ENCODE measurements around the gene AQP5. TPM values are rescaled to one million over a fixed set of nuclear protein-coding genes. Genes with fewer than 3 reads are reported as not detected.

AQP5 gene
- total and polyA plus RNA-seq, 2 experiments from 2014 or later, result not detected

DNA sequence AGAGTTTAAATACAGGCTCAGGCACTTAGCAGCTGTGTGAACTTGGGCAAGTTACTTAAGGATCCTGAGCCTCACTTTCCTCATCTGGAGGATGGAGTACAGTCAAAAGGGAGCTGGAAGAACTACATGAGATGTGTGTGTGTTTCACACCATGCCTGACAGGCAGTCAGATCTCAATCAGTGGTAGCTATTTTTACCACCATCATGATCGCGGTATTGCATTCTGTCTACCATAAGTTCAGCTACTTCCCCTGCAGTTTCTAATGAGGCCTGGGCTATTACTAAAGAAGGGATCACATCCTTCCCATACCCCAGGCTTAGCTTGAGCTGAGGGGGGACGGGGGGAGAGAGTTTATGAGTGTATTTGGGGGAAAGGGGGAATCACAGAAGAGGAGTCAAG lies 18.1 kb downstream of the AQP5 start:
- H3K36me3 ChIP-seq (ENCODE audit: low read depth), result no peaks in the 10 kb centered on the region

DNA sequence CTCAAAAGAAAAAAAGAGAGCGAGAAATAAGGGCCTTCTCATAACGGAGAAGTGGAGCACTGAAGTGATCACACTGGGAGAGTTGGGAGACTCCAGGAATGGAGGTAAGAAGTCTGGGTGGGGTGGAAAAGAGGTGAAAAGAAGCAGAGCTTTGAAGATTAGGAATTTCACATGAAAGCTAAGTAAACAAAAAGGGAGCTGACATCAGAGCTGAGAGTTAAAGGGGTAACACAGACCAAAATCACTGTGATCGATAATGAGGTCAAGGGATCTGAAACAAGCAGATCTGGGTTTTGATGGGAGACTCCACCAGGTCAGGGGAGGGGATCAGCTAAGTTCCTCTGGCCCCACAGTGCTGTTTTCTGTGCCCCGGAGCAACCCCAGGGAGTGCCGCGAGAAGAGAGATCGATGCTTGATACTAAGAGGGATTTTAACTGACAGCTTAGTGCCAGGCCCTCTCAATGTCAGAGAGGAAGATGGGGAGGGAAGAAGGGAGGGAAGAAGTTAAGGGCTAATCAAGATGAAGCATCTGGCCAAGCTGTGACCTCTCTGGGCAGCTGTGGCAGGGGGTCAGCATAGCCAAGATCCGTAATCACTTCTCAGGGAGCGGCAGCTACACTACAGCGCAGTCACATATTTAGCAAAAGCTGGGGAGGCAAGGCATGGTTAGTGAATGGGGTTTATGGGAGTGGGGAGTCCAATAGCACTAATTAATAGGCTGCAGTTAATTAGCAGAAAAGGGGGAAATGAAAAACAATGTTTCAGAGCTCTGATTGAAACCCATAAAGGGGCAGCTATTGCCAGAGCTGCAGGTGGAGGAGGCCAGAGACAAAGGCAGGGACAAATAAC lies 19.1 kb downstream of the AQP5 start:
- in situ Hi-C loops (cut with MboI), result no loop called here
- Histone ChIP-seq H2AFZ (no peak overlapping the region), H3K4me3 (no peak overlapping the region), H3K9me2 (ENCODE audit: insufficient read depth) (no peaks in the 10 kb centered on the region), H3K4me2 (ENCODE audit: unreplicated experiment) (no peak overlapping the region), H4K20me1 (ENCODE audit: insufficient read depth) (no peaks in the 10 kb centered on the region), H3K9me3 (ENCODE audit: low read depth) (no peaks in the 10 kb centered on the region), H3K36me3 (ENCODE audit: low read depth) (no peaks in the 10 kb centered on the region), H3K4me1 (ENCODE audit: insufficient read depth) (peaks cover 25% of the 10 kb centered on the region), H3K27ac (no peak overlapping the region), H3F3A (ENCODE audit: insufficient read depth) (peaks cover 34% of the 10 kb centered on the region), H3K79me2 (ENCODE audit: insufficient read depth) (no peaks in the 10 kb centered on the region), H3K9ac (no peak overlapping the region), H3K27me3 (replicated peaks; ENCODE audit: insufficient read depth) (no peaks in the 10 kb centered on the region)
- DNase-seq, result no peak
- TF ChIP-seq EZH2phosphoT487 (IDR thresholded peaks at IDR 0.05; ENCODE audit: insufficient read depth, low read depth) (no peak), EZH2 (IDR thresholded peaks at IDR 0.05; ENCODE audit: insufficient read depth, poor library complexity, severe bottlenecking) (no peak)
- 94% methylated on average over 10 of the region's 10 CpGs for WGBS, 2 experiments (ENCODE audit: low coverage in 1 of 2, low lambda C conversion rate in 2 of 2, missing lambda C conversion rate in 2 of 2)

More for the DNA sequence above, 18.1 kb downstream of the AQP5 start:
- Histone ChIP-seq H3K9me3 (ENCODE audit: low read depth) (no peaks in the 10 kb centered on the region), H3K27me3 (replicated peaks; ENCODE audit: insufficient read depth) (no peaks in the 10 kb centered on the region), H4K20me1 (ENCODE audit: insufficient read depth) (no peaks in the 10 kb centered on the region), H3F3A (ENCODE audit: insufficient read depth) (peaks cover 25% of the 10 kb centered on the region), H3K4me2 (ENCODE audit: unreplicated experiment) (no peak overlapping the region), H2AFZ (no peak overlapping the region), H3K4me3 (no peak overlapping the region), H3K9me2 (ENCODE audit: insufficient read depth) (no peaks in the 10 kb centered on the region), H3K27ac (no peak overlapping the region), H3K9ac (no peak overlapping the region), H3K4me1 (ENCODE audit: insufficient read depth) (peaks cover 25% of the 10 kb centered on the region), H3K79me2 (ENCODE audit: insufficient read depth) (no peaks in the 10 kb centered on the region)
- 85 to 98% methylated on average over 3 of the region's 3 CpGs for WGBS, 2 experiments (ENCODE audit: low coverage in 1 of 2, low lambda C conversion rate in 2 of 2, missing lambda C conversion rate in 2 of 2)
- DNase-seq, result no peak
- TF ChIP-seq EZH2phosphoT487 (IDR thresholded peaks at IDR 0.05; ENCODE audit: insufficient read depth, low read depth) (no peak), EZH2 (IDR thresholded peaks at IDR 0.05; ENCODE audit: insufficient read depth, poor library complexity, severe bottlenecking) (no peak)
- in situ Hi-C loops (cut with MboI), result no loop called here

GRCh38 chr12:49982246-49983087 lies 20.8 kb downstream of the AQP5 start:
- H3K4me2 ChIP-seq (ENCODE audit: unreplicated experiment), result no peak overlapping the region
- no peak overlapping the region for H3K4me3 ChIP-seq
- TF ChIP-seq EZH2 (IDR thresholded peaks at IDR 0.05; ENCODE audit: insufficient read depth, poor library complexity, severe bottlenecking) (no peak), EZH2phosphoT487 (IDR thresholded peaks at IDR 0.05; ENCODE audit: insufficient read depth, low read depth) (no peak)
- H3K9me3 ChIP-seq (ENCODE audit: low read depth), result no peaks in the 10 kb centered on the region
- H3K27me3 ChIP-seq (replicated peaks; ENCODE audit: insufficient read depth), result no peaks in the 10 kb centered on the region
- in situ Hi-C loops (cut with MboI), result no loop called here
- no peaks in the 10 kb centered on the region for H3K9me2 ChIP-seq (ENCODE audit: insufficient read depth)
- H3K9ac ChIP-seq, result no peak overlapping the region
- WGBS, 2 experiments (ENCODE audit: low coverage in 1 of 2, low lambda C conversion rate in 2 of 2, missing lambda C conversion rate in 2 of 2), result 88 to 93% methylated on average over 7 of the region's 7 CpGs
- peaks cover 39% of the 10 kb centered on the region for H3F3A ChIP-seq (ENCODE audit: insufficient read depth)
- H3K4me1 ChIP-seq (ENCODE audit: insufficient read depth), result peaks cover 25% of the 10 kb centered on the region
- H2AFZ ChIP-seq, result 0 out of 2 replicates have a peak overlapping the region, but pooled peaks have one; percentile 19
- peak; percentile 63 for DNase-seq
- 0 out of 2 replicates have a peak, but pooled peaks cover under 1% of the 10 kb centered on the region for H3K36me3 ChIP-seq (ENCODE audit: low read depth)
- H3K79me2 ChIP-seq (ENCODE audit: insufficient read depth), result no peaks in the 10 kb centered on the region
- H4K20me1 ChIP-seq (ENCODE audit: insufficient read depth), result no peaks in the 10 kb centered on the region
- no peak overlapping the region; the same call in 1 of the 2 replicates for H3K27ac ChIP-seq

DNA sequence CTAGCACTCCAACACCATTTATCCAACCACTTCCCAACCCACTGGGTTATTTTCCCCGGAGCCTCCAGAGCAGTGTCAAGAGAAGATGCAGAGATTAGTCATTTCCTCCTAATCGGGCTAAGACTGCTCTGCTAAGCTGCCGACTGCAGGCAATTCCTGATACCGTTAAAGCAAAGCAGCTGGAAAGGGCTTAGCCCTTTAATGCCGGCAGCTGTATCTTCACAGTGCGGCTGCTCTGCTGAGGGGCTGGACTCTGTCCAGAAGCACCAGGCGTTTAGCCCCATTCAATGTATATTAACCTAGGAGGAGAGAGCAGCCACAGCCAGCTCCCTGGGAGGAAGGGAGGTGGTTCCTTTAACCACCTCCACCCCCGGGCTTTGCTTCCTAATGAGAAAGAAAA lies 22.2 kb downstream of the AQP5 start:
- H3K4me2 ChIP-seq (ENCODE audit: unreplicated experiment), result peak overlapping the region; percentile 47
- TF ChIP-seq EZH2 (IDR thresholded peaks at IDR 0.05; ENCODE audit: insufficient read depth, poor library complexity, severe bottlenecking) (no peak), EZH2phosphoT487 (IDR thresholded peaks at IDR 0.05; ENCODE audit: insufficient read depth, low read depth) (no peak)

More for the DNA sequence above, 22.2 kb downstream of the AQP5 start:
- no peaks in the 10 kb centered on the region for H4K20me1 ChIP-seq (ENCODE audit: insufficient read depth)
- 4 to 6% methylated on average over 8 of the region's 8 CpGs for WGBS, 2 experiments (ENCODE audit: low coverage in 1 of 2, low lambda C conversion rate in 2 of 2, missing lambda C conversion rate in 2 of 2)
- peaks cover 6% of the 10 kb centered on the region; the same call in 1 of the 2 replicates for H3K36me3 ChIP-seq (ENCODE audit: low read depth)
- H3F3A ChIP-seq (ENCODE audit: insufficient read depth), result peaks cover 39% of the 10 kb centered on the region
- H3K79me2 ChIP-seq (ENCODE audit: insufficient read depth), result no peaks in the 10 kb centered on the region
- no peaks in the 10 kb centered on the region for H3K9me3 ChIP-seq (ENCODE audit: low read depth)
- H3K27me3 ChIP-seq (replicated peaks; ENCODE audit: insufficient read depth), result no peaks in the 10 kb centered on the region
- H3K4me3 ChIP-seq, result peak overlapping the region; percentile 30
- no peak overlapping the region for H3K9ac ChIP-seq
- peak overlapping the region; percentile 23; the same call in 1 of the 2 replicates for H3K27ac ChIP-seq
- DNase-seq, result peak; percentile 87
- in situ Hi-C loops (cut with MboI), result no loop called here
- no peaks in the 10 kb centered on the region for H3K9me2 ChIP-seq (ENCODE audit: insufficient read depth)
- H3K4me1 ChIP-seq (ENCODE audit: insufficient read depth), result peaks cover 25% of the 10 kb centered on the region
- H2AFZ ChIP-seq, result peak overlapping the region; percentile 57

All from GM23248 (cell line).